A549 (cell line): ENCODE results near the gene AKAP17A. TPM values are rescaled to one million over a fixed set of nuclear protein-coding genes. Genes with fewer than 3 reads are reported as not detected.

Experiments
- ATAC-seq, 2 experiments: fragments of 200-7000 bp in 1 of 2; fragments of >200 bp in 1 of 2; cut with Nextera tagmentation in 1 of 2; cut with Tn5 transposase in 1 of 2; 3 replicates each; pipeline versions ENCODE4 v1.8.0 to v1.9.1; 2018 to 2020; ENCODE audit warnings: mild to moderate bottlenecking in 1 of 2, moderate library complexity in 1 of 2
- CTCF ChIA-PET: fragments of 300-600 bp; sonication (Branson Sonifier 250); formaldehyde crosslinking; extraction: SDS; loops from one replicate; lab custom pipeline; 2021; ENCODE audit warnings: antibody characterized with exemption, inconsistent platforms; lab: Yijun Ruan, JAX
- POLR2A ChIA-PET: fragments of 350-600 bp; formaldehyde crosslinking; extraction: SDS; loops from one replicate; lab custom pipeline; 2021; ENCODE audit warnings: antibody characterized with exemption, inconsistent platforms; lab: Yijun Ruan, JAX
- DNase-seq, 2 experiments: peaks; one replicate each; pipeline versions ENCODE4 v3.0.0 to v3.0.0-alpha.2; 2011 to 2016; ENCODE audit warnings: low read depth in 1 of 2, low spot score in 1 of 2
- FAIRE-seq: peaks from 2 replicates; lab custom pipeline; 2011; peaks lifted over from hg19 to GRCh38; lab: Jason Lieb, UNC
- H3K27ac ChIP-seq, 2 experiments: fragments of >200 bp; sonication (Bioruptor Twin); formaldehyde crosslinking; 3 replicates each; pipeline ENCODE4 v1.5.1; 2016 to 2017
- H3K4me1 ChIP-seq: fragments of >200 bp; sonication (Bioruptor Twin); formaldehyde crosslinking; 3 replicates; pipeline ENCODE4 v1.6.1; 2016
- H3K4me2 ChIP-seq: fragments of >200 bp; sonication (Bioruptor Twin); formaldehyde crosslinking; 3 replicates; pipeline ENCODE4 v1.6.1; 2016
- H3K4me3 ChIP-seq: fragments of >200 bp; sonication (Bioruptor Twin); formaldehyde crosslinking; 3 replicates; pipeline ENCODE4 v1.5.1; 2016
- H3K9me3 ChIP-seq: fragments of >200 bp; sonication (Bioruptor Twin); formaldehyde crosslinking; 3 replicates; pipeline ENCODE4 v1.6.1; 2016
- CBX2 ChIP-seq: fragments of 200-600 bp; sonication (generic); IDR thresholded peaks from 2 replicates; pipeline ENCODE4 v1.6.1; 2016; ENCODE audit warnings: low read depth, mild to moderate bottlenecking, borderline replicate concordance
- CBX8 ChIP-seq: fragments of 200-600 bp; sonication (generic); IDR thresholded peaks from 2 replicates; pipeline ENCODE4 v1.6.1; 2016
- CEBPB ChIP-seq, 2 experiments: fragments of >200 bp in 1 of 2; sonication (Bioruptor Twin) in 1 of 2; formaldehyde crosslinking in 1 of 2; IDR thresholded peaks; 2 replicates each; pipeline ENCODE4 v1.6.1; 2012 to 2016
- CHD4 ChIP-seq: fragments of 200-600 bp; sonication (generic); IDR thresholded peaks from 2 replicates; pipeline ENCODE4 v1.6.1; 2016; ENCODE audit warnings: antibody characterized with exemption, mild to moderate bottlenecking, borderline replicate concordance
- EP300 ChIP-seq, 2 experiments: fragments of >200 bp; sonication (Bioruptor Twin); formaldehyde crosslinking; IDR thresholded peaks; 2 replicates in 1 of 2; 3 replicates in 1 of 2; pipeline ENCODE4 v1.6.1; 2016 to 2017
- FOSL2 ChIP-seq, 2 experiments: fragments of 450-650 bp in 1 of 2; fragments of >200 bp in 1 of 2; sonication (Bioruptor Twin) in 1 of 2; formaldehyde crosslinking; IDR thresholded peaks; 2 replicates each; pipeline versions ENCODE4 v1.5.0 to v1.6.1; 2016 to 2020; ENCODE audit warnings: mild to moderate bottlenecking in 1 of 2, moderate library complexity in 1 of 2
- HEYL ChIP-seq: fragments of 250-450 bp; sonication (Bioruptor Pico); IDR thresholded peaks from 2 replicates; pipeline ENCODE4 v1.8.0; 2021; ENCODE audit warnings: mild to moderate bottlenecking, moderate library complexity
- HOXA7 ChIP-seq: fragments of 250-450 bp; sonication (Bioruptor Pico); IDR thresholded peaks from 2 replicates; pipeline ENCODE4 v1.5.0; 2020; ENCODE audit warnings: mild to moderate bottlenecking, moderate library complexity
- HOXB13 ChIP-seq: fragments of 250-450 bp; sonication (Bioruptor Pico); IDR thresholded peaks from 2 replicates; pipeline ENCODE4 v1.5.0; 2020; ENCODE audit warnings: low read depth, mild to moderate bottlenecking, moderate library complexity
- HOXB5 ChIP-seq: fragments of 250-450 bp; sonication (Bioruptor Pico); IDR thresholded peaks from 2 replicates; pipeline ENCODE4 v1.5.0; 2020; ENCODE audit warnings: mild to moderate bottlenecking, moderate library complexity
- MAFK ChIP-seq: fragments of 450-650 bp; IDR thresholded peaks from 2 replicates; pipeline ENCODE4 v1.6.1; 2014; ENCODE audit not compliant: partially characterized antibody
- NR3C1 ChIP-seq: fragments of >200 bp; sonication (Bioruptor Twin); formaldehyde crosslinking; IDR thresholded peaks from 3 replicates; pipeline ENCODE4 v1.6.1; 2017
- POLR2A ChIP-seq: IDR thresholded peaks from 2 replicates; pipeline ENCODE4 v1.6.1; 2012; ENCODE audit warnings: mild to moderate bottlenecking, low read length
- POLR2AphosphoS2 ChIP-seq: conservative IDR thresholded peaks from 2 replicates; pipeline ENCODE4 v1.6.1; 2012; ENCODE audit warnings: low read length, improper control_type of control experiment, inconsistent platforms
- RFX5 ChIP-seq: fragments of 450-650 bp; IDR thresholded peaks from 2 replicates; pipeline ENCODE4 v1.7.1; 2014; ENCODE audit warnings: antibody characterized with exemption, mild to moderate bottlenecking, moderate library complexity
- SMC3 ChIP-seq: fragments of >200 bp; sonication (Bioruptor Twin); formaldehyde crosslinking; IDR thresholded peaks from 3 replicates; pipeline ENCODE4 v1.6.1; 2018; ENCODE audit warnings: inconsistent platforms
- SREBF2 ChIP-seq: fragments of 450-650 bp; IDR thresholded peaks from 2 replicates; pipeline ENCODE4 v1.6.1; 2014; ENCODE audit warnings: mild to moderate bottlenecking, moderate library complexity
- ZFP36 ChIP-seq: fragments of 450-650 bp; IDR thresholded peaks from 2 replicates; pipeline ENCODE4 v1.6.1; 2014; ENCODE audit warnings: borderline replicate concordance; ENCODE audit not compliant: partially characterized antibody
- WGBS: methylation state at CpG from one replicate; pipeline ENCODE4 v1.1.6; 2017; ENCODE audit errors: missing lambda C conversion rate; 5-methylcytosine and 5-hydroxymethylcytosine counted together
- polyA plus RNA-seq, 4 experiments: library from polyadenylated mRNA; depleted of rRNA in 3 of 4; stranded (reverse); fragments of >200 nt; fragmentation: RNase III in 1 of 4; extraction: RNeasy Plus Mini Kit Qiagen cat#74134 plus additional on column Dnase treatment in 1 of 4; gene quantifications; 2 replicates in 3 of 4; 3 replicates in 1 of 4; pipeline ENCODE4 v1.2.3, GENCODE V29; 2011 to 2017
- TF ChIP-seq, protein P1 (sequence below): fragments of 150-350 bp; IDR thresholded peaks from 2 replicates; pipeline ENCODE4 v1.6.1; 2014; ENCODE audit warnings: low read depth, mild to moderate bottlenecking, low read length
- TF ChIP-seq, protein P2 (sequence below): IDR thresholded peaks from 2 replicates; pipeline ENCODE4 v1.6.1; 2012
- TF ChIP-seq, protein P3 (sequence below): IDR thresholded peaks from 2 replicates; pipeline ENCODE4 v1.6.1; 2012
- TF ChIP-seq, protein P4 (sequence below): fragments of 450-650 bp; IDR thresholded peaks from 2 replicates; pipeline ENCODE4 v1.6.1; 2014; ENCODE audit warnings: antibody characterized with exemption
- TF ChIP-seq, protein P5 (sequence below): IDR thresholded peaks from 2 replicates; pipeline ENCODE4 v1.6.1; 2012; ENCODE audit warnings: low read depth, borderline replicate concordance

Gene AKAP17A
- polyA plus RNA-seq, 2 of the 4 experiments (the other 2 are of a cell fraction), result 24.9 to 32.9 TPM

DNA sequence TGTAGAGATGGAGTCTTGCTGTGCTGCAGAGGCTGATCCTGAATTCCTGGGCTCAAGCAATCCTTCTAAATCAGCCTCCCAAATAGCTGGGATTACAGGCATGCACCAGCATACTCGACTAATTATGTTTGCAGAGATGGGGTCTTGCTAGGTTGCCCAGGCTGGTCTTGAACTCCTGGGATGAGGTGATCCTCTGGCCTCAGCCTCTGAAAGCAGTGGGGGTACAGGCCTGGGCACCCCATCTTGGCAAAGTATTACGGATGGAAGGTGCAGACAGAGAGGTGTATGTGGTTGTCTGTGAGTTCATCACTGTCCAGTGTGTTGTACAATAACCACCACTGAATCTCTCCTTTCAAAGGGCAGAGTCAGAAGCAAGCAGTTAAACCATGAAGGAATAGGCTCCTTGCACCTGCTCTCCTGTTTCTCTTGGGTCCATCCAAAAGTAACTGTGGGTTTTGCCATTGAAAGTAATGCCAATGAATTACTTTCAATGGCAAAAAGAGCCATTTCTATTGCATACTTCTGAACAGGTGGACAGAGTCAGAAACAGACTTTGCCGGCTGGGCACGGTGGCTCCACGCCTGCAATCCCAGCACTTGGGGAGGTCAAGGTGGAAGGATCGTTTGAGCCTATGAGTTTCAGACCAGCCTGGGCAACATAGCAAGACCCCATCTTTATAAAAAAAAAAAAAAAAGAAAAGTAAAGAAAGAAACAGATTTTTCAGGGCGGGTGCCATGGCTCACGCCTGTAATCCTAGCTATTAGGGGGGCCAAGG lies 7.0 kb upstream of the AKAP17A start:
- TF ChIP-seq, protein P1, sequence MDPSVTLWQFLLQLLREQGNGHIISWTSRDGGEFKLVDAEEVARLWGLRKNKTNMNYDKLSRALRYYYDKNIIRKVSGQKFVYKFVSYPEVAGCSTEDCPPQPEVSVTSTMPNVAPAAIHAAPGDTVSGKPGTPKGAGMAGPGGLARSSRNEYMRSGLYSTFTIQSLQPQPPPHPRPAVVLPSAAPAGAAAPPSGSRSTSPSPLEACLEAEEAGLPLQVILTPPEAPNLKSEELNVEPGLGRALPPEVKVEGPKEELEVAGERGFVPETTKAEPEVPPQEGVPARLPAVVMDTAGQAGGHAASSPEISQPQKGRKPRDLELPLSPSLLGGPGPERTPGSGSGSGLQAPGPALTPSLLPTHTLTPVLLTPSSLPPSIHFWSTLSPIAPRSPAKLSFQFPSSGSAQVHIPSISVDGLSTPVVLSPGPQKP, result no peak
- no peak for TF ChIP-seq HOXB13
- TF ChIP-seq POLR2AphosphoS2, result no peak
- TF ChIP-seq SMC3, result no peak
- TF ChIP-seq, protein P2, sequence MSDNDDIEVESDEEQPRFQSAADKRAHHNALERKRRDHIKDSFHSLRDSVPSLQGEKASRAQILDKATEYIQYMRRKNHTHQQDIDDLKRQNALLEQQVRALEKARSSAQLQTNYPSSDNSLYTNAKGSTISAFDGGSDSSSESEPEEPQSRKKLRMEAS, result no peak
- TF ChIP-seq HOXA7 (CRISPR knock-in tag), result no peak
- TF ChIP-seq, protein P3, sequence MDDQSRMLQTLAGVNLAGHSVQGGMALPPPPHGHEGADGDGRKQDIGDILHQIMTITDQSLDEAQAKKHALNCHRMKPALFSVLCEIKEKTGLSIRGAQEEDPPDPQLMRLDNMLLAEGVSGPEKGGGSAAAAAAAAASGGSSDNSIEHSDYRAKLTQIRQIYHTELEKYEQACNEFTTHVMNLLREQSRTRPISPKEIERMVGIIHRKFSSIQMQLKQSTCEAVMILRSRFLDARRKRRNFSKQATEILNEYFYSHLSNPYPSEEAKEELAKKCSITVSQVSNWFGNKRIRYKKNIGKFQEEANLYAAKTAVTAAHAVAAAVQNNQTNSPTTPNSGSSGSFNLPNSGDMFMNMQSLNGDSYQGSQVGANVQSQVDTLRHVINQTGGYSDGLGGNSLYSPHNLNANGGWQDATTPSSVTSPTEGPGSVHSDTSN, result no peak
- TF ChIP-seq CEBPB (IDR thresholded peaks at IDR 0.05), result no peak
- TF ChIP-seq, protein P4, sequence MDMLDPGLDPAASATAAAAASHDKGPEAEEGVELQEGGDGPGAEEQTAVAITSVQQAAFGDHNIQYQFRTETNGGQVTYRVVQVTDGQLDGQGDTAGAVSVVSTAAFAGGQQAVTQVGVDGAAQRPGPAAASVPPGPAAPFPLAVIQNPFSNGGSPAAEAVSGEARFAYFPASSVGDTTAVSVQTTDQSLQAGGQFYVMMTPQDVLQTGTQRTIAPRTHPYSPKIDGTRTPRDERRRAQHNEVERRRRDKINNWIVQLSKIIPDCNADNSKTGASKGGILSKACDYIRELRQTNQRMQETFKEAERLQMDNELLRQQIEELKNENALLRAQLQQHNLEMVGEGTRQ, result no peak
- no peak for TF ChIP-seq HEYL (CRISPR knock-in tag)
- TF ChIP-seq, all 56 proteins: peak for 0
- Histone ChIP-seq H3K4me1 (peaks cover 16% of the 10 kb centered on the region; the same call in 2 of the 3 replicates), H3K4me3 (no peak overlapping the region), H3K27ac (no peak overlapping the region), H3K4me2 (no peak overlapping the region), H3K9me3 (no peaks in the 10 kb centered on the region)
- POLR2A ChIA-PET, result no interaction called here
- CTCF ChIA-PET, result no interaction called here
- FAIRE-seq (no peak), ATAC-seq (no peak), DNase-seq (no peak)
- WGBS, result 75% methylated on average over 8 of the region's 8 CpGs

DNA sequence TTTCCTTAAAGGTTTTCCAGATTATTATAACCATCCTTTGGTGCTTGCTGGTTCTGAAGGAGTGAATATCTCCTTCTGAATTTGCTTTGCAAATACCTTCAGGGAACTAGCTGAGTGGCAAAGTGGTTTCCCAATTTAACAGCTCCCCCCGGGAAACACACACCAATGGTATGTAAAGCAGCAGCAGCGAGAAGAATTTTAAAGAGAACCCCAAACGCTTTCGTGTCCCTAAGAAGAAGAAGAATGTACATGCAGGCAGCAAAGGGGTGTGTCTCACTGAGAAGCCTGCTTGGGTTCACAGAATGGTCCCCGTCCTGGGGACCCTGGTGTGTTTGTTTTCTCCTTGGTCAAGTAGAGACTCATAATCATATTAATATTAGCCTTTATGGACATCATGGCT lies 4.2 kb upstream of the AKAP17A start:
- TF ChIP-seq CHD4, result no peak
- TF ChIP-seq FOSL2 (IDR thresholded peaks at IDR 0.05), result no peak
- TF ChIP-seq FOSL2 (CRISPR knock-in tag; IDR thresholded peaks at IDR 0.05), result no peak
- no peak for TF ChIP-seq RFX5
- TF ChIP-seq SREBF2, result no peak
- Histone ChIP-seq H3K27ac (peak overlapping the region in 1 of 2 experiments; percentile 64; a peak in 3 of 6 replicates), H3K4me3 (no peak overlapping the region), H3K9me3 (no peaks in the 10 kb centered on the region), H3K4me1 (peaks cover 16% of the 10 kb centered on the region; the same call in 2 of the 3 replicates), H3K4me2 (peak overlapping the region; percentile 32; the same call in 2 of the 3 replicates)
- 12% methylated on average over 5 of the region's 5 CpGs for WGBS
- DNase-seq (no peak), ATAC-seq (no peak), FAIRE-seq (no peak)
- CTCF ChIA-PET, result no interaction called here
- POLR2A ChIA-PET, result no interaction called here

DNA sequence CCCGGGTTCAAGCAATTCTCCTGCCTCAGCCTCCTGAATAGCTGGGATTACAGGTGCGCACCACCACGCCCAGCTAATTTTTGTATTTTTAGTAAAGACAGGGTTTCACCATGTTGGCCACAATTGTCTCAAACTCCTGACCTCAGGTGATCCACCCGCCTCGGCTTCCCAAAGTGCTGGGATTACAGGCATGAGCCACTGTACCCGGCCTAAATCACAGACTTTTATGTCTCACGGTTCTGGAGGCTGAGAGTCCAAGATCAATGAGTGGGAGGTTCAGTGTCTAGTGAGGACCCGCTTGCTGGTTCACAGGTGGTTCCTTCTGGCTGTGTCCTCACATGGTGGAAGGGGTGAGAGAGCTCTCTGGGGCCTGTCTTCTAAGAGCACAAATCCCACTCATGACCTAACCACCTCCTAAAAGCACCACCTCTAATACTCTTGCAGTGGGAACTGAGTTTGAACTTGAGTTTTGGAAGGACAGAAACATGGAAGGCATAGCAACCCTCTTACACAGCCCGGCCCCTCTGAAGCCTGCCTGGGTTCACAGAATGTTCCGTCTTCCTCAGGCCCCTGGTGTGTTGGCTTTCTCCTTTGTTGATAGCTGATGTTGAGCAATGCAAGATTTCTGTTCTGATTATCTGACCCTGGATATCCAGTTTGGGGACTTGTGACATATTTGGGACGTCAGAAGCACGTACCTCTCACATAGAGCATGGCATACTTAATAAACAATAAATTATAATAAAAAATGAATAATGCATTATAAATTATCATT lies 1.9 kb upstream of the AKAP17A start:
- no peak for TF ChIP-seq CBX2
- TF ChIP-seq, protein P1, result no peak
- TF ChIP-seq ZFP36, result no peak
- no peak for TF ChIP-seq CEBPB (IDR thresholded peaks at IDR 0.05)
- TF ChIP-seq MAFK, result no peak
- TF ChIP-seq, protein P5, sequence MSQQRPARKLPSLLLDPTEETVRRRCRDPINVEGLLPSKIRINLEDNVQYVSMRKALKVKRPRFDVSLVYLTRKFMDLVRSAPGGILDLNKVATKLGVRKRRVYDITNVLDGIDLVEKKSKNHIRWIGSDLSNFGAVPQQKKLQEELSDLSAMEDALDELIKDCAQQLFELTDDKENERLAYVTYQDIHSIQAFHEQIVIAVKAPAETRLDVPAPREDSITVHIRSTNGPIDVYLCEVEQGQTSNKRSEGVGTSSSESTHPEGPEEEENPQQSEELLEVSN, result no peak
- TF ChIP-seq, protein P3, result no peak
- TF ChIP-seq POLR2A, result no peak
- TF ChIP-seq, protein P4, result no peak
- TF ChIP-seq, protein P2, result no peak
- no peak for TF ChIP-seq EP300 (IDR thresholded peaks at IDR 0.05)
- TF ChIP-seq CBX8, result no peak
- TF ChIP-seq NR3C1, result no peak
- no peak for TF ChIP-seq HOXB5
- WGBS, result 85% methylated on average over 12 of the region's 12 CpGs
- POLR2A ChIA-PET, result no interaction called here

More for the DNA sequence above, 1.9 kb upstream of the AKAP17A start:
- Histone ChIP-seq H3K27ac (no peak overlapping the region), H3K4me1 (peaks cover 13% of the 10 kb centered on the region; the same call in 2 of the 3 replicates), H3K4me3 (no peak overlapping the region), H3K9me3 (no peaks in the 10 kb centered on the region), H3K4me2 (no peak overlapping the region)
- FAIRE-seq (no peak), DNase-seq (no peak), ATAC-seq (no peak)
- CTCF ChIA-PET, result no interaction called here
